HG02870 (cell line): ENCODE data around the gene OR4N5.

Experiments used
- ATAC-seq: cut with Tn5 transposase; IDR thresholded peaks from one replicate; pipeline ENCODE4 v1.9.1; 2021; ENCODE audit warnings: mild to moderate bottlenecking, moderate library complexity; ENCODE audit not compliant: unreplicated experiment

The OR4N5 gene

GRCh38 chr14:20194101-20194500 is 55.5 kb downstream of the OR4N5 start:
- ATAC-seq, result no peak
